SU-DHL-6 (cell line): ENCODE results near the gene FAM114A1.

Source experiments
- H2AFZ ChIP-seq: fragments of 200-600 bp; sonication (generic); 2 replicates; pipeline ENCODE4 v1.6.1; 2014; ENCODE audit warnings: low read depth, mild to moderate bottlenecking, moderate library complexity, mixed read lengths, antibody characterized with exemption, low read length; ENCODE audit not compliant: severe bottlenecking
- H3F3A ChIP-seq: fragments of 200-600 bp; shearing (Covaris generic); 2 replicates; pipeline ENCODE4 v1.6.0; 2016; ENCODE audit warnings: antibody characterized with exemption, mild to moderate bottlenecking; ENCODE audit not compliant: insufficient read depth
- H3K27ac ChIP-seq: fragments of 200-600 bp; sonication (generic); 2 replicates; pipeline ENCODE4 v1.5.1; 2016; ENCODE audit warnings: low read depth, mild to moderate bottlenecking, low read length, moderate library complexity, mixed read lengths
- H3K27me3 ChIP-seq: fragments of 200-600 bp; sonication (generic), shearing (Covaris generic); 2 replicates; pipeline ENCODE4 v1.6.0; 2014; ENCODE audit warnings: mild to moderate bottlenecking, low read length
- H3K36me3 ChIP-seq: fragments of 200-600 bp; sonication (generic); 2 replicates; pipeline ENCODE4 v1.6.1; 2014; ENCODE audit warnings: mild to moderate bottlenecking, low read length, mixed read lengths
- H3K4me2 ChIP-seq: fragments of 300-600, 200-600 bp; shearing (Covaris generic), sonication (generic); 2 replicates; pipeline ENCODE4 v1.6.0; 2014; ENCODE audit warnings: low read length, low read depth, mild to moderate bottlenecking; ENCODE audit not compliant: poor library complexity, severe bottlenecking
- H3K4me3 ChIP-seq: fragments of 200-600 bp; sonication (generic); 2 replicates; pipeline ENCODE4 v1.5.1; 2014; ENCODE audit warnings: antibody characterized with exemption, low read length, mild to moderate bottlenecking, mixed read lengths; ENCODE audit not compliant: insufficient read depth, poor library complexity, severe bottlenecking
- H3K79me2 ChIP-seq: fragments of 200-600 bp; sonication (generic); 2 replicates; pipeline ENCODE4 v1.6.1; 2014; ENCODE audit warnings: mild to moderate bottlenecking, low read length, moderate library complexity; ENCODE audit not compliant: insufficient read depth
- H3K9ac ChIP-seq: fragments of 200-600 bp; sonication (generic); 2 replicates; pipeline ENCODE4 v1.7.0; 2014; ENCODE audit warnings: mild to moderate bottlenecking, low read length
- H3K9me2 ChIP-seq: fragments of 200-600 bp; sonication (generic); replicated peaks from 2 replicates; pipeline ENCODE4 v1.6.1; 2014; ENCODE audit warnings: low read length; ENCODE audit not compliant: insufficient read depth
- H3K9me3 ChIP-seq: fragments of 200-600 bp; sonication (generic); 2 replicates; pipeline ENCODE4 v1.6.1; 2014; ENCODE audit warnings: low read length, mixed read lengths; ENCODE audit not compliant: insufficient read depth
- H4K20me1 ChIP-seq: fragments of 200-600 bp; sonication (generic); 2 replicates; pipeline ENCODE4 v1.6.1; 2014; ENCODE audit warnings: low read depth, mild to moderate bottlenecking, antibody characterized with exemption, low read length, moderate library complexity, mixed read lengths
- CTCF ChIP-seq: fragments of 200-600 bp; sonication (generic); IDR thresholded peaks from one replicate; pipeline ENCODE4 v1.5.1; 2017; ENCODE audit warnings: antibody characterized with exemption, mild to moderate bottlenecking, low read length, moderate library complexity; ENCODE audit not compliant: insufficient read depth, poor library complexity, severe bottlenecking
- EZH2phosphoT487 ChIP-seq: fragments of 200-600 bp; sonication (generic), shearing (Covaris generic); conservative IDR thresholded peaks from 2 replicates; pipeline ENCODE4 v1.6.1; 2018; ENCODE audit warnings: mild to moderate bottlenecking, antibody characterized with exemption, low read length, moderate library complexity, mixed read lengths

Gene FAM114A1

GRCh38 chr4:38820329-38821061, 47.1 kb upstream of the FAM114A1 start:
- H3K27me3 ChIP-seq: no peaks in the 10 kb centered on the region
- H3K9me3 ChIP-seq: peaks cover 8% of the 10 kb centered on the region; the same call in 1 of the 2 replicates
- H3K4me2 ChIP-seq: no peak overlapping the region
- H3K27ac ChIP-seq: no peak overlapping the region
- H3K9ac ChIP-seq: no peak overlapping the region
- H3K4me3 ChIP-seq: no peak overlapping the region
- H3K9me2 ChIP-seq: no peaks in the 10 kb centered on the region
- H3F3A ChIP-seq: peaks cover 17% of the 10 kb centered on the region
- peaks cover 4% of the 10 kb centered on the region; the same call in 1 of the 2 replicates for H3K79me2 ChIP-seq
- H3K36me3 ChIP-seq: peaks cover 17% of the 10 kb centered on the region; the same call in 1 of the 2 replicates
- H4K20me1 ChIP-seq: no peaks in the 10 kb centered on the region
- TF ChIP-seq EZH2phosphoT487: no peak
- no peak for TF ChIP-seq CTCF
- no peak overlapping the region for H2AFZ ChIP-seq

- no peak overlapping the region for H3K9ac ChIP-seq
- no peak for TF ChIP-seq EZH2phosphoT487
- no peak for TF ChIP-seq CTCF
Observed at GRCh38 chr4:38821739-38822138, 45.9 kb upstream of the FAM114A1 start.

GRCh38 chr4:38822748-38823303, 44.8 kb upstream of the FAM114A1 start:
- no peak overlapping the region for H3K4me3 ChIP-seq
- no peak overlapping the region for H3K4me2 ChIP-seq
- peaks cover 16% of the 10 kb centered on the region for H3K79me2 ChIP-seq
- H3K9ac ChIP-seq: no peak overlapping the region
- H3K9me3 ChIP-seq: peaks cover 8% of the 10 kb centered on the region; the same call in 1 of the 2 replicates
- no peak overlapping the region for H2AFZ ChIP-seq
- H3K27ac ChIP-seq: no peak overlapping the region
- peaks cover 7% of the 10 kb centered on the region for H3F3A ChIP-seq
- no peaks in the 10 kb centered on the region for H3K27me3 ChIP-seq
- no peaks in the 10 kb centered on the region for H4K20me1 ChIP-seq
- no peaks in the 10 kb centered on the region for H3K9me2 ChIP-seq
- TF ChIP-seq CTCF (no peak), EZH2phosphoT487 (no peak)
- peaks cover 36% of the 10 kb centered on the region for H3K36me3 ChIP-seq

More at GRCh38 chr4:38821739-38822138, 45.9 kb upstream of the FAM114A1 start:
- H3F3A ChIP-seq: peaks cover 11% of the 10 kb centered on the region
- H4K20me1 ChIP-seq: no peaks in the 10 kb centered on the region
- peaks cover 13% of the 10 kb centered on the region for H3K79me2 ChIP-seq
- H3K4me3 ChIP-seq: no peak overlapping the region
- H3K9me2 ChIP-seq: no peaks in the 10 kb centered on the region
- H3K27me3 ChIP-seq: no peaks in the 10 kb centered on the region
- peaks cover 28% of the 10 kb centered on the region for H3K36me3 ChIP-seq
- peaks cover 8% of the 10 kb centered on the region; the same call in 1 of the 2 replicates for H3K9me3 ChIP-seq
- H2AFZ ChIP-seq: no peak overlapping the region
- H3K27ac ChIP-seq: no peak overlapping the region
- H3K4me2 ChIP-seq: no peak overlapping the region
